CD4-positive, alpha-beta T cell treated with Interleukin-2 at 100 ng/mL for 4 hours (primary cell): ENCODE results near the gene IFT122.

Experiments used
- DNase-seq: peaks from one replicate; pipeline ENCODE4 v3.0.0-alpha.2; 2020; ENCODE audit warnings: low spot score

The IFT122 gene

GRCh38 chr3:129416415-129416814 is 23.6 kb upstream of the IFT122 start:
- DNase-seq = no peak

GRCh38 chr3:129417326-129417725 is 22.7 kb upstream of the IFT122 start:
- no peak for DNase-seq

GRCh38 chr3:129418041-129418973 is 21.7 kb upstream of the IFT122 start:
- no peak for DNase-seq

- no peak for DNase-seq
Measured at GRCh38 chr3:129419476-129419875, 20.5 kb upstream of the IFT122 start.

GRCh38 chr3:129421236-129421883 is 18.7 kb upstream of the IFT122 start:
- no peak for DNase-seq

- no peak for DNase-seq
Measured at GRCh38 chr3:129421988-129422745, 17.9 kb upstream of the IFT122 start.

GRCh38 chr3:129422897-129423296 is 17.1 kb upstream of the IFT122 start:
- DNase-seq = no peak

GRCh38 chr3:129424185-129424841 is 15.7 kb upstream of the IFT122 start:
- no peak for DNase-seq

- no peak for DNase-seq
Measured at GRCh38 chr3:129425213-129425612, 14.8 kb upstream of the IFT122 start.

- no peak for DNase-seq
Measured at GRCh38 chr3:129425619-129426018, 14.4 kb upstream of the IFT122 start.

- no peak for DNase-seq
Measured at GRCh38 chr3:129428007-129428375, 12.0 kb upstream of the IFT122 start.

GRCh38 chr3:129428376-129429079 is 11.5 kb upstream of the IFT122 start, which contains the start of gene EFCAB12:
Gene EFCAB12 (minus strand): TSS chr3:129428636. CDS start chr3:129428488, 148 bp downstream.
- DNase-seq = peak; percentile 92

GRCh38 chr3:129429080-129429451 is 11.0 kb upstream of the IFT122 start:
- no peak for DNase-seq

GRCh38 chr3:129429602-129430001 is 10.4 kb upstream of the IFT122 start:
- no peak for DNase-seq

- no peak for DNase-seq
Measured at GRCh38 chr3:129432036-129432435, 8.0 kb upstream of the IFT122 start.

- no peak for DNase-seq
Measured at GRCh38 chr3:129432671-129433070, 7.4 kb upstream of the IFT122 start.

- no peak for DNase-seq
Measured at GRCh38 chr3:129433565-129433964, 6.5 kb upstream of the IFT122 start.

- no peak for DNase-seq
Measured at GRCh38 chr3:129434140-129434539, 5.9 kb upstream of the IFT122 start.

GRCh38 chr3:129435367-129435766 is 4.7 kb upstream of the IFT122 start:
- DNase-seq = no peak

GRCh38 chr3:129439226-129439816 is 703 bp upstream of the IFT122 start:
- peak; percentile 32 for DNase-seq

GRCh38 chr3:129440618-129441190 is 680 bp downstream of the IFT122 start:
- DNase-seq = no peak
